Left ventricle myocardium inferior (tissue), 1 donor: ENCODE measurements around the gene HNRNPH1. TPM values are rescaled to one million over a fixed set of nuclear protein-coding genes. Genes with fewer than 3 reads are reported as not detected.
A peak's percentile ranks its signal among the peaks of the same experiment; 100 is the strongest.

ENCODE experiments used
- DNase-seq: peaks from one replicate; pipeline ENCODE4 v3.0.0-alpha.2; 2020
- H3K27ac ChIP-seq: fragments of 200-600 bp; replicated peaks from 2 replicates; pipeline ENCODE4 v1.8.0; 2021
- H3K27me3 ChIP-seq: fragments of 200-600 bp; 2 replicates; pipeline ENCODE4 v1.8.0; 2021; ENCODE audit warnings: low read depth
- H3K36me3 ChIP-seq: fragments of 200-600 bp; 2 replicates; pipeline ENCODE4 v1.8.0; 2021
- H3K4me1 ChIP-seq: fragments of 200-600 bp; 2 replicates; pipeline ENCODE4 v1.8.0; 2021
- H3K4me3 ChIP-seq: fragments of 200-600 bp; 2 replicates; pipeline ENCODE4 v1.8.0; 2021; ENCODE audit warnings: mild to moderate bottlenecking, moderate library complexity
- H3K9me3 ChIP-seq: fragments of 200-600 bp; replicated peaks from 2 replicates; pipeline ENCODE4 v1.8.0; 2021
- CTCF ChIP-seq: fragments of 200-600 bp; IDR thresholded peaks from 2 replicates; pipeline ENCODE4 v1.8.0; 2021; ENCODE audit warnings: antibody characterized with exemption, mild to moderate bottlenecking, borderline replicate concordance
- intact Hi-C: fragments of 100-400 bp; cut with micrococcal nuclease; formaldehyde crosslinking; loops from one replicate; pipeline ENCODE4 v1.11.0; 2022
- total RNA-seq: library from RNA; stranded (reverse); fragmentation: NEBNext Ultra II Directional; extraction: Animal tissue kit (Norgen Biotek cat#: 25700); gene quantifications from one replicate; pipeline ENCODE4 v1.2.1, GENCODE V29; 2021
- donor health status: DM: no; HTN: yes; CAD: no; lungs with severe emphysema.

The HNRNPH1 gene
- total RNA-seq, 1 donor from 2014 or later: 207 TPM

- Histone ChIP-seq H3K27me3 (no peaks in the 10 kb centered on the region), H3K27ac (peak overlapping the region; percentile 100), H3K4me3 (peak overlapping the region; percentile 99), H3K36me3 (peaks cover 78% of the 10 kb centered on the region), H3K9me3 (no peaks in the 10 kb centered on the region), H3K4me1 (peaks cover 93% of the 10 kb centered on the region)
- intact Hi-C loops: no loop called here
- TF ChIP-seq CTCF: no peak
- no peak for DNase-seq
Measured at GRCh38 chr5:179619776-179620175, 3.7 kb downstream of the HNRNPH1 start.

- no peak overlapping the region for H3K27ac ChIP-seq
- peaks cover 93% of the 10 kb centered on the region for H3K4me1 ChIP-seq
- peaks cover 85% of the 10 kb centered on the region for H3K36me3 ChIP-seq
- intact Hi-C loops: no loop called here
- DNase-seq: no peak
- H3K9me3 ChIP-seq: no peaks in the 10 kb centered on the region
- H3K4me3 ChIP-seq: peak overlapping the region; percentile 99
- no peaks in the 10 kb centered on the region for H3K27me3 ChIP-seq
- TF ChIP-seq CTCF: no peak
Measured at GRCh38 chr5:179618923-179619554, 4.4 kb downstream of the HNRNPH1 start.

GRCh38 chr5:179617930-179618329, 5.5 kb downstream of the HNRNPH1 start:
- Histone ChIP-seq H3K4me1 (peaks cover 97% of the 10 kb centered on the region), H3K27me3 (no peaks in the 10 kb centered on the region), H3K9me3 (no peaks in the 10 kb centered on the region), H3K36me3 (peaks cover 96% of the 10 kb centered on the region), H3K27ac (no peak overlapping the region), H3K4me3 (no peak overlapping the region)
- no peak for DNase-seq
- intact Hi-C loops: no loop called here
- TF ChIP-seq CTCF: no peak

GRCh38 chr5:179616002-179616594, 7.4 kb downstream of the HNRNPH1 start:
- no peak overlapping the region for H3K27ac ChIP-seq
- intact Hi-C loops: no loop called here

GRCh38 chr5:179615203-179615602, 8.3 kb downstream of the HNRNPH1 start:
- no peak overlapping the region for H3K27ac ChIP-seq
- TF ChIP-seq CTCF: no peak
- intact Hi-C loops: no loop called here
- H3K4me1 ChIP-seq: peaks cover 98% of the 10 kb centered on the region
- H3K4me3 ChIP-seq: no peak overlapping the region
- no peaks in the 10 kb centered on the region for H3K9me3 ChIP-seq
- H3K36me3 ChIP-seq: peaks cover 99% of the 10 kb centered on the region
- no peak for DNase-seq
- H3K27me3 ChIP-seq: no peaks in the 10 kb centered on the region

More at GRCh38 chr5:179616002-179616594, 7.4 kb downstream of the HNRNPH1 start:
- Histone ChIP-seq H3K27me3 (no peaks in the 10 kb centered on the region), H3K4me1 (peaks cover 98% of the 10 kb centered on the region), H3K4me3 (no peak overlapping the region), H3K9me3 (no peaks in the 10 kb centered on the region), H3K36me3 (peaks cover 99% of the 10 kb centered on the region)
- TF ChIP-seq CTCF: no peak
- no peak for DNase-seq
